Endodermal cell (in vitro differentiated cells): Measurements from ENCODE around the gene DNAH6. TPM values are rescaled to one million over a fixed set of nuclear protein-coding genes. Genes with fewer than 3 reads are reported as not detected.

Source experiments
- DNase-seq: peaks from one replicate; pipeline ENCODE4 v3.0.0-alpha.2; 2017
- H3K27ac ChIP-seq: 2 replicates; pipeline ENCODE4 v1.5.1; 2013; ENCODE audit warnings: mild to moderate bottlenecking, low read depth, low read length, moderate library complexity
- H3K27me3 ChIP-seq: 2 replicates; pipeline ENCODE4 v1.6.1; 2013; ENCODE audit warnings: mild to moderate bottlenecking, low read length, moderate library complexity; ENCODE audit not compliant: insufficient read depth, control insufficient read depth, poor library complexity, severe bottlenecking
- H3K36me3 ChIP-seq: 2 replicates; pipeline ENCODE4 v1.7.0; 2013; ENCODE audit warnings: mild to moderate bottlenecking, low read length, moderate library complexity; ENCODE audit not compliant: control insufficient read depth, insufficient read depth
- H3K4me1 ChIP-seq: one replicate; pipeline ENCODE4 v1.7.0; 2013; ENCODE audit warnings: low read length; ENCODE audit not compliant: control insufficient read depth, insufficient read depth
- H3K4me3 ChIP-seq: 2 replicates; pipeline ENCODE4 v1.5.1; 2013; ENCODE audit warnings: mild to moderate bottlenecking, low read length, moderate library complexity
- H3K9ac ChIP-seq: 2 replicates; pipeline ENCODE4 v1.6.1; 2013; ENCODE audit warnings: mild to moderate bottlenecking, low read length, moderate library complexity; ENCODE audit not compliant: poor library complexity, severe bottlenecking; ENCODE audit errors: extremely low read depth
- H3K9me3 ChIP-seq: 2 replicates; pipeline ENCODE4 v1.6.1; 2013; ENCODE audit warnings: mild to moderate bottlenecking, low read length, moderate library complexity; ENCODE audit not compliant: control insufficient read depth
- H3K27ac Mint-ChIP-seq: 2 replicates; pipeline ENCODE4 v1.8.0; 2020; ENCODE audit warnings: mixed read lengths
- H3K27me3 Mint-ChIP-seq: 2 replicates; pipeline ENCODE4 v1.8.0; 2021; ENCODE audit warnings: mild to moderate bottlenecking, mixed read lengths; ENCODE audit not compliant: insufficient read depth
- H3K36me3 Mint-ChIP-seq: 2 replicates; pipeline ENCODE4 v1.8.0; 2020; ENCODE audit warnings: low read depth, mixed read lengths
- H3K4me1 Mint-ChIP-seq: 2 replicates; pipeline ENCODE4 v1.8.0; 2020; ENCODE audit warnings: mixed read lengths
- H3K4me3 Mint-ChIP-seq: 2 replicates; pipeline ENCODE4 v1.8.0; 2020; ENCODE audit warnings: mild to moderate bottlenecking, moderate library complexity, mixed read lengths
- H3K9me3 Mint-ChIP-seq: 2 replicates; pipeline ENCODE4 v1.8.0; 2020; ENCODE audit warnings: mild to moderate bottlenecking, mixed read lengths
- CTCF ChIP-seq: fragments of 200-600 bp; sonication (generic); conservative IDR thresholded peaks from 2 replicates; pipeline ENCODE4 v1.5.0; 2021; ENCODE audit warnings: antibody characterized with exemption, mild to moderate bottlenecking
- WGBS, 2 experiments: methylation state at CpG; one replicate each; pipeline versions ENCODE4 v1.1.5 to v1.1.7; 2013; ENCODE audit warnings: missing lambda C conversion rate in 2 of 2, mixed read lengths in 1 of 2; ENCODE audit not compliant: insufficient coverage in 1 of 2, insufficient read length in 1 of 2; 5-methylcytosine and 5-hydroxymethylcytosine counted together
- total RNA-seq, 2 donors: library from RNA; stranded (reverse); fragmentation: NEBNext Ultra II Directional in 1 of 2; extraction: Animal tissue kit (Norgen Biotek cat#: 25700) in 1 of 2; gene quantifications; 2 replicates in 1 of 2; 3 replicates in 1 of 2; pipeline ENCODE4 v1.2.1, GENCODE V29; 2021

The DNAH6 gene
- total RNA-seq, 2 donors from 2014 or later: 1.6 to 2.0 TPM

DNA sequence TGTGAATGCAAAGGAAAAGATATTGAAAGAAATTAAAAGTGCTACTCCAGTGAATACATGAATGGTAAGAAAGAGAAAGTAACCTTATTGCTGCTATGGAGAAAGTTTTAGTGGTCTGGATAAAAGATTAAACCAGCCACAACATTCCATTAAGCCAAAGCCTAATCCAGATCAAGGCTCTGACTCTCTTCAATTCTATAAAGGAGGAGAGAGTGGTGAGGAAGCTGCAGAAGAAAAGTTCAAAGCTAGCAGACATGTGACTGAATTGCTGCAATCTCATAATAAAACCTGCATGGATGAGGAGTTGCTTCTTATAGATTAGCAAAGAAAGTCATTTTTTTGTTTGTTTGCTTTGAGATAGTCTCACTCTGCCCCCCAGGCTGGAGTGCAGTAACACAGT, 130.2 kb downstream of the DNAH6 start:
- H3K27me3 Mint-ChIP-seq: peaks cover 26% of the 10 kb centered on the region
- peaks cover 3% of the 10 kb centered on the region for H3K4me1 Mint-ChIP-seq

DNA sequence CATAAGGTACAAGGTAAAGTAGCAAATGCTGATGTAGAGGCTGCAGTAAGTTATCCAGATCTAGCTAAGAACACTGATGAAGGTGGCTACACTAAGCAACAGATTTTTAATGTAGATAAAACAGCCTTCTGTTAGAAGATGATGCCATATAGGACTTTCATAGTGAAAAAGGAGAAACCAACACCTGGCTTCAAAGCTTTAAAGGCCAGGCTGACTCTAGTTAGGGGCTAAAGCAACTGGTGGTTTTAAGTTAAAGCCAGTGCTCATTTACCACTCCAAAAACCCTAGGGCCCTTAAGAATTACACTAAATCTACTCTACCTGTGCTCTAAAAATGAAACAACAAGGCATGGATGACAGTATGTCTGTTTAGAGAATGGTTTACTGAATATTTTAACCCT, 131.0 kb downstream of the DNAH6 start:
- H3K4me3 Mint-ChIP-seq: no peak overlapping the region

More for the DNA sequence above, 130.2 kb downstream of the DNAH6 start:
- Histone ChIP-seq H3K9ac (no peak overlapping the region), H3K9me3 (peaks cover 7% of the 10 kb centered on the region), H3K27me3 (no peaks in the 10 kb centered on the region), H3K4me1 (no peaks in the 10 kb centered on the region), H3K4me3 (no peak overlapping the region), H3K36me3 (no peaks in the 10 kb centered on the region), H3K27ac (no peak overlapping the region)
- DNase-seq: no peak
- Mint-ChIP-seq H3K4me3 (no peak overlapping the region), H3K9me3 (peaks cover 6% of the 10 kb centered on the region), H3K27ac (no peak overlapping the region), H3K36me3 (peaks cover 1% of the 10 kb centered on the region)
- TF ChIP-seq CTCF: no peak

GRCh38 chr2:84649058-84649457, 132.8 kb downstream of the DNAH6 start:
- no peaks in the 10 kb centered on the region for H3K36me3 ChIP-seq
- no peaks in the 10 kb centered on the region for H3K9me3 ChIP-seq
- TF ChIP-seq CTCF: no peak
- H3K9ac ChIP-seq: no peak overlapping the region
- Mint-ChIP-seq H3K27ac (no peak overlapping the region), H3K4me3 (no peak overlapping the region), H3K27me3 (peaks cover 16% of the 10 kb centered on the region), H3K9me3 (peaks cover 4% of the 10 kb centered on the region), H3K36me3 (no peaks in the 10 kb centered on the region), H3K4me1 (peaks cover 2% of the 10 kb centered on the region)
- H3K27me3 ChIP-seq: no peaks in the 10 kb centered on the region
- WGBS, 2 experiments: 100% methylated on average over 2 to 4 of the region's 4 CpGs
- no peak overlapping the region for H3K4me3 ChIP-seq
- DNase-seq: no peak
- H3K27ac ChIP-seq: no peak overlapping the region
- H3K4me1 ChIP-seq: no peaks in the 10 kb centered on the region

More for the DNA sequence above, 131.0 kb downstream of the DNAH6 start:
- Histone ChIP-seq H3K27me3 (no peaks in the 10 kb centered on the region), H3K36me3 (no peaks in the 10 kb centered on the region), H3K9me3 (peaks cover 7% of the 10 kb centered on the region), H3K9ac (no peak overlapping the region), H3K27ac (no peak overlapping the region), H3K4me3 (no peak overlapping the region), H3K4me1 (no peaks in the 10 kb centered on the region)
- peaks cover 6% of the 10 kb centered on the region for H3K9me3 Mint-ChIP-seq
- DNase-seq: no peak
- peaks cover 3% of the 10 kb centered on the region for H3K4me1 Mint-ChIP-seq
- H3K36me3 Mint-ChIP-seq: no peaks in the 10 kb centered on the region
- H3K27me3 Mint-ChIP-seq: peaks cover 23% of the 10 kb centered on the region
- H3K27ac Mint-ChIP-seq: no peak overlapping the region
- TF ChIP-seq CTCF: no peak
